ENCODE measurements around the gene RPS15. TPM values are rescaled to one million over a fixed set of nuclear protein-coding genes. Genes with fewer than 3 reads are reported as not detected.

The RPS15 gene
- total and polyA plus RNA-seq, 9 of the 15 experiments (the other 6 are each of a cell fraction or from before 2014, with no cell fraction given), result 605 to 2,791 (median 957) TPM

- no peak for TF ChIP-seq MYBL2 (IDR thresholded peaks at IDR 0.05; ENCODE audit: low read depth)
- TF ChIP-seq MYBL2 (CRISPR knock-in tag; IDR thresholded peaks at IDR 0.05; ENCODE audit: borderline replicate concordance), result no peak
- TF ChIP-seq GTF2F1 (IDR thresholded peaks at IDR 0.05; ENCODE audit: low read depth, low read length), result peak; percentile 25; the same call in 1 of the 2 replicates
- TF ChIP-seq ZNF507 (tag; conservative IDR thresholded peaks at IDR 0.05), result no peak
- peak; percentile 79; the same call in 1 of the 2 replicates for TF ChIP-seq TFAP4 (CRISPR knock-in tag; IDR thresholded peaks at IDR 0.05; ENCODE audit: borderline replicate concordance)
- TF ChIP-seq PHF8 (IDR thresholded peaks at IDR 0.05; ENCODE audit: borderline replicate concordance, low read length), result peak; percentile 81; the same call in 1 of the 2 replicates
- no peak for TF ChIP-seq BRD9 (IDR thresholded peaks at IDR 0.05; ENCODE audit: low read depth, partially characterized antibody)
- no peak for TF ChIP-seq ZNF518B (CRISPR knock-in tag; IDR thresholded peaks at IDR 0.05)
- no peak for TF ChIP-seq DDX20 (tag; IDR thresholded peaks at IDR 0.05; ENCODE audit: low read depth)
- peak; percentile 71 for TF ChIP-seq MITF (IDR thresholded peaks at IDR 0.05)
- peak; percentile 50; the same call in 1 of the 2 replicates for TF ChIP-seq KAT7 (CRISPR knock-in tag; IDR thresholded peaks at IDR 0.05; ENCODE audit: borderline replicate concordance)
- no peak for TF ChIP-seq ZBTB9 (CRISPR knock-in tag; IDR thresholded peaks at IDR 0.05)
- TF ChIP-seq ARID2 (IDR thresholded peaks at IDR 0.05), result no peak
- no peak for TF ChIP-seq SP2 (IDR thresholded peaks at IDR 0.05; ENCODE audit: extremely low read depth, low read depth, low read length, poor library complexity, severe bottlenecking)
- peak; percentile 66 for TF ChIP-seq CCNT2 (IDR thresholded peaks at IDR 0.05; ENCODE audit: borderline replicate concordance, extremely low read depth, insufficient read length, low read depth, low read length)
- TF ChIP-seq MXD1 (CRISPR knock-in tag; IDR thresholded peaks at IDR 0.05; ENCODE audit: borderline replicate concordance, poor library complexity, severe bottlenecking), result no peak
- TF ChIP-seq ZFX (CRISPR knock-in tag; IDR thresholded peaks at IDR 0.05), result peak; percentile 63
- peak; percentile 92 for TF ChIP-seq SUPT5H (IDR thresholded peaks at IDR 0.05)
- no peak for TF ChIP-seq GTF2A2 (tag; IDR thresholded peaks at IDR 0.05)
- TF ChIP-seq ZNF124 (CRISPR knock-in tag; IDR thresholded peaks at IDR 0.05), result no peak
These were observed 40.9 kb downstream of the RPS15 start, which contains the start of gene C19orf25 (continued) for GRCh38 chr19:1478934-1479707.

Measured in K562 (cell line).